Measurements from ENCODE around the gene ACVR2A.
A peak's percentile ranks its signal among the peaks of the same experiment; 100 is the strongest.

Gene ACVR2A

DNA sequence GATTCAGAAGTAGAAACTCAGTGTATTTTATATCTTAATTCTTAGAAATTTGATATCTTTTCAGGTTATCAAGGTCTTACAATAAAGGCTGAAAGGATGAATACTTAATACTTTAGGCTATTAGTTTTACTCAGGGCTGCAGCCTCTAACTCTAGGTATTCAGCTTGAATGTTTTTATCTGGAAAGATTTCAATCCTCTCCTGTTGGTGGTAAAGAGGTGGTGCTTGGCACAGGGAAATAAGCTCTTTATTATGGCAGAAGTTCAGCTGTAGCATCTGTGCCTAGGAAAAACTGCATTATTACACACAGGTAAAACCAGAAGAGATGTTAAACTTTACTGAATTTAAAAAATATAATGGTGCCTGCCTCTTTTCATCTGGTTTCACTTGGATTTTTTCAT, 11.1 kb downstream of the ACVR2A start:
- no peak for DNase-seq

DNA sequence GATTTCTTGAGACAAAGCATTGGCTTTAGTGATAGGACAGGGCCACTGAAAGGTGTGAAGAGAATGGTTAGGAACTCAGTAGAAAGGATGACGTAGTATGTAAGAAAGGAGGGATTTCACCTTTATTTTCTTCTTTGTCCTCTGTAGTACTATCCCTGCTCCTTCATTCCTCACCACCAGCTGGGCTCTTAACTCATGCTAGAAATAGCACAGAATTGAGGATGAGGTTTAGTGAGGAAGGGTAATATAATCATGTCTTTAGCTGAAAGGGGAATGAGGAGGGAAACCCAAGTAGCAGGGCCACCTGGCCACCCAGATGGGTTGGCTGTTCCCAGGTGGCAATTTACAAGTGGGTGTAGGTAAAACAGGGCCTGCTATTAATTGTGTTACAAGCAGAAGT, 15.2 kb downstream of the ACVR2A start:
- DNase-seq = no peak

DNA sequence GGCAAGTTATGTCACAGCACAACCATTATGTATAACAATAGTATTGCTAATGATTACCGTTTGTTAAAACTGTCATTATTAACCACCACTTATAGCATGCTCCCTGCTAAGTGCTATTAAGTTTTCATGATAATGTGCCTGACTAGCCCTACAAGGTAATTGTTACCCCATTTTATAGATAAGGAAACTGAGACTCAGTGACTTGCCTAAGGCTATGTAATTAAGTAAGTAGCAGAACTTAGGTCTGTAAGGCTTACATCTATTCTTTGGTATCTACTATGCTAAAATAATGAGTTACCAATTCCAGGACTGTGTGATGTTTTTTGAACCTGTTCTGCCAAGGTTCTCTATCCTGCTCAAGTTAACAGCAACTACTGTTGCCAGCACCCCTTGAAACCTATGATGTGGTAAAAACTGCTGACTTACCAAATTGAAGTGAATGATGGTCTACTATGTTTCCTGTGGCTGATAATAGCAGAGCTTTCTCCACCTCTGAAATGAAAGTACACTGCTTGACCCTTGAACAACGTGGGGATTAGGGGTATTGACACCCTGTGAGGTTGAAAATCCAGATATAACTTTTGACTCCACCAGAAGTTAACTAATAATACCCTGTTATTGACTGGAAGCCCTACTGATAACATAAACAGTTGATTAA, 18.2 kb downstream of the ACVR2A start:
- no peak for DNase-seq

DNA sequence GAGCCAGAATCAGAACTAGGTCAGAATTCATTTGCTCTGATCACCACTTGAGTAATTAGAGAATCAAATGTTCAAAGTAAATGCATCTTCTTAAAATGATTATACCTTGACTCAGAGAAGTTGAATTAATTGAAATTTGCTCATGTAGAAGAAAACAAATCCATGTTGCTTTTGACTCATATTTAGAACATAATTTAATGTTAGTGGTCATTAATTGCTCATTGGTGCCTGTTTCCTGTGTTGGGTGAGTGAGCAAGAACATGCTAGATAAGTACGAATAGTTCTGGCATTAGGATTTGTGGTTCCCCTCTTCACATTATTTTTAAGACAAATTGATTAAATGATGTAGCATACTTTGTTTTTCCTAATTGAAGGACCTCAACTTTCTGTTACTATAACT, 19.0 kb downstream of the ACVR2A start:
- no peak for DNase-seq

DNA sequence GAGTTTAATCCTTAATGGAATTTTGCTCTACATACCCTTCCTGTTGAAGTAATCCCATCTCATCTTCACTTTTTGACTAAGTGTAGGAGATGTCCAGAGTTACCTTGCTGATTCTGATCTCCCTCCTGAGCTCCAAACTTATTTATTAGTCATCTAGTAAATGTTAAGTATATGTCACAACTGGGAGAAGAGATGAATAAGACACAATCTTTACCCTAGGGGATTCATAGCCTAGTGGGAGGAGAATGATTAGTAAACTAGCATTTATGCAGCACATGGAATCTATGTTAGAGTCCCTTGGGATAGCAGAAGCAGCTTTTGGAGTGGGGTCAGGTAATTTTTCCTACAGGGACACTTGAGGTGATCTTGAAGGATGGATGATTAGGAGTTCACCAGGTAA, 20.7 kb downstream of the ACVR2A start:
- DNase-seq = no peak

DNA sequence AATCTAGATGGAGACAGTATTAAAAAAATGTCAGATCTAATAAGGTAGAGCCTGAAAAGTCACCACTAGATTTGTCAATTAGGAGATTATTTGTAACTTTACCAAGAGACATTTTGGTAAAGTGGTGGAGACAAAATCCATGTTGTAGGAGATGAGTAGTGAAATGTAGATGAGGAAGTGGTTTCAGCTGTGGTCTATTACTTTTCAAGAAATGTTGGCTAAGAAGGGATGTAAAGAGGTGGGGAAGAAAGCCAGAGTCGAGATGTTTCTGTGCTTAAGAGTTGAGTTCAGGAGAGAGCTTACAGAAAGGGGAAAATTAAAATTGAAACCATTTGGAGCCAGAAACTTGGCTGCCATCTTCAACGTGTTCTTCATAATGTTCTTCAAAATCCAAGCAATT, 22.2 kb downstream of the ACVR2A start:
- DNase-seq = no peak

DNA sequence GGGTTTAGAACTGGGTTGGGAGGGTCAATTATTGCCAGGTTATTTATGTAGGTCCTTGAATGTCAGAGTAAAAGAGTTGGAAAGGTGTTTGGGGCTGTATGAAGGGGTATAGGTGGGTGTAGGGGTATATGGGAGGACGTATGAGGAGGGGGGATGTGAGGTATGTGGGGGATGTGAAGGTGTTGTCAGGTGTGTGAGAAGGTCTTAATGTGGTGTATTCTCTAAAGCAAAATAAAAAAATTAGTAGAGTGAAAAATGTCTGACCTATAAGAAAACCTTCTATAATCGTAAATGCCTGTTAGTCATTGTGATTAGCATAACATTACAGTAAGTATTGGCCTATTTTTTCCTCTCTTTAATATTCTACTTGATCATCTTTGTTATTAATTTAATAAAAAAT, 25.1 kb downstream of the ACVR2A start:
- no peak for DNase-seq

DNA sequence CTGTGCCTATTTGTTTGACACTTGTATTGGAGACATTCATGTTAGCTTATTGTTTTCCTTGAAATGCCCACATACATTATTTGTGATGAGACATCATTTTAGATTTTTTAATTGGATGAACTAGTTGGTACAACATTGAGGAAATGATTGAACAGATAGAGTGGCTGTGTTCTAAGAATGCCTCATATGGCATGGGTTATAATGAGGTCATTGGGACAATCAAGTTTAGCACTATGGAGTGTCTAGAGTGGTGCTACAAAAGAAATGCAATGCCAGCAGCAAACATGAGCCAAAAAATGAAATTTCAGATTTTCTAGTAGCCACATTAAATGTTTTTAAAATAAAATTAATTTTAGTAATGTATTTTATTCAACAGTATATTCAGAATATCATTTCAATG, 28.1 kb downstream of the ACVR2A start:
- no peak for DNase-seq

DNA sequence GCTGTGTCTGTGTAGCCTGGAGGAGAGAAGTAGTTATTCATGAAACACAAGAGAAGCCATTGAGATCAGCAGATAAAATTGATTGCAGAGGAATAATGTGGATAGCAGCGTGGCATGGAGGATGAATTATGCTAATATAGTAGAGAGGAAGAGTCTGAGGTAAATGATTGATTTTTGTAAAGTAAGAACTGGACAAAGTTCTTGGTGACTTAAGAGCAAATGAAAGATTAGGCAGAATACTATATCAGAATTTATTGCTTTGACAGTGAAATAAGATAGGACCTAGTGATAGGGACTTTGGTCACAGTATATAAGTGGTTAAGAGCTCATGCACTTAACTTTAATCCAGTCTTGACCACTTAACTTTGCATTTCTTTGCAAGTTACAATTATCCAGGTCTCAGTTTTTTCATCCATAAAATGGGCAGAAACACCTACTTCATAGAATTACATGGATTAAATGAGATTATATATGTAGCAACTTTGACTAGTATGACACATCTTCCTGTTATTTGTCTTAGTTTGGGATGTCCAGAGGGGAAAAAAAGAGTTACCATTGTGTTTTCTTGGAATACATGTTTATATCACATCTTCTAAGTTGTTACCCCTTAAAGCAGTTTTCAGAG, 29.1 kb downstream of the ACVR2A start:
- no peak for DNase-seq

DNA sequence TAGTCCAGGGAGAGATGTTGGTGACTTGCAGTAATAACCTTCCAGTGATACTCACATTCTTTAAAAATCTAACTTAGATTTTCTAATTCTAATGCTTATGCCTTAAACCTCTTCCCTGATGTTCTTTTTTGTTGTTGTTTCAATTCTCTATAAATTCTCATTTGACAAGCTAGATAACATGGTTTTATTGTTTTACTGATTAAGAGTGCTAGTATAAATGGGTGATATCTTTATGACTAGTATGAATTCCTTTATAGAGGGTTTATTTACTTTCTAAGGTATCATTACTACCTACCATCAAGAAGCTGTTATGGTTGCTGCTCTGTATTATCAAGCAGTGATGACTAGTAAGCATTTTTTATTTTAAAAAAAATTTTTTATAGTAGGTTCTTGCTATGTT, 35.0 kb downstream of the ACVR2A start:
- no peak for DNase-seq

DNA sequence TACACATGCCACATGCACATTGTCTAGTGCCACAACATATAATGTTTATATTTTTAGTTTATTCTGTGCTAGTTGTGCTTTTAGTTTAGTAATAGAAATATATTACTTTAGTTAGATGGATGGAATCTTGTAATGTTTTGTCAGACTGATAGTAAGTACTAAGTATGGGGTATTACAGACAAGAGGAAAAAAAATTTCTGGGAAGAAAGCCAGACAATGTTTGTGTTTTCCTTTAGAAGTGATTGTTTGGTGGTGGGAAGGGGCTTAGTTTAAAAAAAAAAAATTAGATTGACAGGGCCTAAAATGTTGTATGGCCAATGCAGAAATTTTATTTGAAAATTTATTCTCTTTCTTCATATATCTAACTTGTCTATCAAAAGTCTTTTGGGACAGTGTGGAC, 37.8 kb downstream of the ACVR2A start:
- DNase-seq = no peak

DNA sequence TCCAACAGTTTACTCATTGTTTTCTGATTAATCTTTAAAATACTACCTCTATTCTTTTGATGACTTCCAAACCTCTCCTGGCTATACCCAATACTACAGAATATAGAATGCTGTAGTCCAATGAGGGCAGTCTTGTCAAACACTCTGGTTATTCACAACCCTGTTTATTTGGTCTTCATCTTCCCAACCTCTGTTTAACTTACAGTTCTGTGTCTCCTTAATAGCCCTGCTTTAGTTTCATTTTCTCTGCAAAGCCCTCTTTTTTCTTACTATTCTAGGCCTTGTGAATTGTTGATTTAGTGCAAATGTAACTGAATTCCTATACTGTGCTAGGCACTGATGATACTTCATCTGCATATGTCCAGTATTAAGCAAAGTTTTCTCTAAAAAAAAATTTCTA, 40.0 kb downstream of the ACVR2A start:
- no peak for DNase-seq

DNA sequence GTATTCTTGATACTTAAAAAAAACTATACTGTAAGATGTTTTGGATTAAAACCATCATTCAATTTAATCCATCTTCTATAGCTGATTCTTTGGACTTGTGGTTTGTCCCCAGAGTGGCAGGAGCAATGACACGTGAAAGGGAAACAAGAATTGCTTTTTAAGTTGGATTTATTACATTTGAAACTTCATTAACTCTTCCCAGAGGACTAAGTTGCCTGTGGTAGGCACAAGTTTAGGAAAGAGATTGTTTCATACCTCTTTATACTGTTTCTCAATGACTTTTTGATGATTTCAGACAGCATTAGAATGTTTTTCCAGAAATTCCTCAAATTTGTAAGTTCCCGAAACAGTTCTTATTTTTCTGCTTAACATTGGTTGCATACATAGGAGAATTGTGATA, 41.3 kb downstream of the ACVR2A start:
- DNase-seq = no peak

DNA sequence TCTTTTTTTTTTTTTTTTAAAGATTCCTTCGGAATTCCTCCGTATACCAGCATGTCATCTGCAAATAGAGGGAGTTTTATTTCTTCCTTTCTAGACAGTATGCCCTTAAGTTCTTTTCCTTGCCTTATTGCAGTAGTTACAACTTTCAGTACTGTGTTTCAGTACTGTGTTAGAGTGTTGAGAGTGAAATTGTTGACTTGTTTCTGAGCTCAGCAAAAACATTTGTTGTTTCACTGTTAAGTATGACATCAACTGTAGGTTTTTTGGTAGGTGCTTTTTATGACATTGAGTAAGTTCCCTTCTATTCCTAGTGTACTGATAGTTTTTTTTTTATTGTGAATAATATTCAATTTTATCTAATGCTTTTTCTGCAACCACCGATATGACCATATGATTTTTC, 43.9 kb downstream of the ACVR2A start:
- DNase-seq = no peak

DNA sequence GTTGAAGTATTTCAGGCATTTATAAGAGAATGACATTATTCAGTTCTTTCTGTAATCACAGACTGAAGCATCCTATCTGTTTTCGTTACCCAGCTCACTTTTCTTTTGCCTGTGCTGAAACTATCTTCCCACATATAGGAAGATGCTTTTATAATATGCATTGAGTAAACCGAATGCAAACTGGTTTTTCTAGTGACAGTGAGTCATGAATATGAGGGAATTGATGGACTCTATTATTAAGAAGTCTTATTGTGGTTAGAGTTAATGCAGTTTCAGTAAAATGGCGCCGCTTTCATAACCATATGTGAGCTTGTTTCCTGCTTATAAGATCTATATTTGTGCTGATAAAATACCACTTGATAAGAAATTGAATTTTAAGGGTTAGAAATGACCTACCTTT, 59.2 kb downstream of the ACVR2A start:
- no peak for DNase-seq

DNA sequence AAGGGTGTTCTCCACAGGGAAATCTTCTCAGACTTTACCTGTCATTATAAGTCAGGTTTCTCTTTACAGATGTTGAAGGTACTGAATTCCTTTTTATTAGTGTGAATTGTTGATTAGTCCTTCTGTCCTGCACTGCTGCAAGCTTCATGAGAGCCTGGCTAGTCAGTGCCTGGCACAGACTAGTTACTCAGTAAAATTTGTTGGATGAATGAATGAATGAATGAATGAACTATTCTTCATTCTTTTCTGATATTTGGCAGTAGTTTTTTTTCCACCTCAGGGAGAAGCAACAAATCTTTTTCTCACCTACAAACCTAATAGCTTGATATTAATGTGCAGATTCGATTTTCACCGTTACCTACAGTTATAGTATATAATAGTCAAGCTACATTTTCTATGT, 64.3 kb downstream of the ACVR2A start:
- no peak for DNase-seq

DNA sequence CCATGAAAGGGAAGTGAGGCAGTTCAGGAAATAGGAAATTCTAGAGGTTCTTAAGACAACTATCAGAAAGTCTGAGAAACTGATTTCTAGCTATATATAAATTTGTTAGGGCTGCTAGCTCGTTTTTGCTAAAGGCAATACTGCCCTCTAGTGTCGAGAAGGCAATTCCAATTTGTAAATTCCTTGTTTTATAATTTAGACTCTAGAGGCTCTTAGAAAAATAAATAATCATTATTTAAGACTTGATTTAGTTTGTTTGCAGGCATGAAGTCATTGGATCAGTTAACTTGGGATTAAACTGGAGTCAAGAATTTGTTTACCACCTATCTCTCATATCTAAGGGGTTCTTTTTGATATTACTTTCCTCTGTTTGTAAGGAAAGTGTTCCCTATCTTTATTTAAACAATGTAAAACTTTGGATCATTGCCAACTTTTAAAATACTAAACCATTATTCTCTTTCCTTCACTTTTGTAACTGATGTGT, 66.2 kb downstream of the ACVR2A start:
- peak; percentile 57 for DNase-seq

DNA sequence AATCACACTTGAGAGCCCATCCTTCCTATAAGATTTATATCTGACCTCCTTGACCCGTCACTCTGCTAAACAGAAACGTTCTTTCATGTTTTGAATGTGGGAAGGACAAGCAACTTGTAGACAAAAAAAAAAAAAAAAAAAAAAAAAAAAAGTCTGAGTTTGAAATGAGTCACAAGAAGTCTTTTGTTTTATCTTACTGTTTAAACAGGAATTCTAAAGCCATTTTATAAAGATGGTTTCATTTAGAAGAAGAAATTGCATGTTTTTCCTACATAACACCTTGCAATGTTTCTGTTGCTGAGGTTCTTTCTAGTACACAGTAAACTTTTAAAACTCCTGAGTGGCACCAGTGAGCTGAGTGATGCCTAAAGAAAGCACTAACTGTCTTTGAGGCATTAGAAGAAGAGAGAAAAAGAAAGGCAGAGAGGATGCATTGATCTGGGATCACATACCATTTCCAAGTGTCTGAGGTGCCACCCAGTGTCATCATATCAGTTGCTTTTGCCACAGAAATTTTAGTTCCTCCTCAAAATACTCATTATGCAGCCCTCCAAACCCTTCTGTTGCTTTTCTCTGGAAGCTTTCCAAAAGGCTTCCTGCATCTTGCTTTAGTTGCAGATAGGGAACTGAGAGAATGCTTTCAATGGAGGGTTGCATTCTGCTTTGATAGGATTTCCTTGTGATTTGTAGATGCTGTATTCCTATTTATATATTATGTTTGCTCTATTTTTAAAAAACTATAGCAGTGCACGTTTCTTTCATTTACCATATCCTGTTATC, 69.1 kb downstream of the ACVR2A start:
- no peak for DNase-seq

DNA sequence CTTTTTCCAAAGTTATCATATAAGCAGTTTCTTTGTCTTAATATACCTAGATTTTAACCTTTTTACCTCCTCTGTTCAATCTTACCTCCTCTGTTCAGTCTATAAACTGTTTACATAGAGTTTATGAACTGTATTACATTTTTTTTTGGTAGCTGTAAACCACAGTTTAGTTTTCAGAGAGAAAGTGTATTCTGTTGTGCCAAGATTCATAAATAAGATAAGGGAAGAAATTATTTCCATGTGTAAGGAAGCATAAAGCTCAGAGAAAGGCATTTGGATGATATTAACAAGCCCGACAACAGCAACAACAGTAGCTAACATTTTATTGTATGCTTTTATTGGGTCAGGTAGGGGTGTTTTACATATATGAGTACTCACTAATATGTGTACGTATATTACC, 71.2 kb downstream of the ACVR2A start:
- DNase-seq = no peak

DNA sequence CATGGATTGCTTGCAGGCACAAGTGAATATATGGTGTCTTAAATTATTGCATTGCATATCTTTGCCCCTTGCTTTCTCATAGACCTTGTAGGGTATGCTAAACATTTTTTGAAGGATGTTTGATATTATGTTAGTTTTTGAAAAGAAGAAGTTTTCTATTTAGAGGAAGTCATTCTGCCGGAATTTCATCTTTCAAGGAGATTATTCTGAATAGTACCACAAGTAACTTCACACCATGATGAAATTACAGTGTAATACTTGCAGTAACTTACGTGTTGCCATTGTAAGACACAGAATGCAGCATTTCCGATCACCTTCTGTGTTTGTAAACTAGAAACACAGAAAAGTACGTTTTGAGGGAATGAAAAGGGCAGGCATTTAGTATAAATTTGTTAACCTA, 71.9 kb downstream of the ACVR2A start:
- no peak for DNase-seq

DNA sequence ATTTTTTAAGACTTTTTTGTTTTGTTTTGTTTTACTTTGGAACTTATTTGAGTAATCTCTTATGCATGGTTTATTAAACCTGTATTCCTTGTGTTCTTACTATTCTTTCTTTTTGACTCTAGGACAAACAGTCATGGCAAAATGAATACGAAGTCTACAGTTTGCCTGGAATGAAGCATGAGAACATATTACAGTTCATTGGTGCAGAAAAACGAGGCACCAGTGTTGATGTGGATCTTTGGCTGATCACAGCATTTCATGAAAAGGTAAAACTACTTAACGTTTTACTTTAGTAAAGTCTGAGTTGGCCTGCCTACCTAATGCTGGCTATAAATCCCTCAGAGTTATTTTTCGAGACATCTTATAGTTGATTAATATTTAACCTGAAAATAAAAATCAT, 72.3 kb downstream of the ACVR2A start:
- no peak for DNase-seq

DNA sequence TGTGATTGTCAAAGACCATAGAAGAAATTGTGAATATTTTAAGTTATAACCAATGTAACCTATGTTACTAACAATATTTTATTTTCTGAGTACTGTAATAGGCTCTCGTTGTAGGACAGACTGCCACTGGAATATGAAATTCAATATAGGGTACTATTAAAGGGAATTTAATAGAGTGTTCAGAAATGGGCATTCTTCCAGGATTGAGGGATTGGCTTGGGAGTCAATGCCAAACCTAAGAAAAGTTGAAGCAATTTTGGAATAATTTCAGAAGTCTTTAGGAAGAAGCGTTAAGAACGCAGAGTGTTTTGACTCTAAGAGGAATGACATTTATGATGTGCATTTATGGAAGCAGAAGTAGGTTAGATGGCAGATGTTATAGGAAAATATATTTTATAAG, 79.0 kb downstream of the ACVR2A start:
- no peak for DNase-seq

DNA sequence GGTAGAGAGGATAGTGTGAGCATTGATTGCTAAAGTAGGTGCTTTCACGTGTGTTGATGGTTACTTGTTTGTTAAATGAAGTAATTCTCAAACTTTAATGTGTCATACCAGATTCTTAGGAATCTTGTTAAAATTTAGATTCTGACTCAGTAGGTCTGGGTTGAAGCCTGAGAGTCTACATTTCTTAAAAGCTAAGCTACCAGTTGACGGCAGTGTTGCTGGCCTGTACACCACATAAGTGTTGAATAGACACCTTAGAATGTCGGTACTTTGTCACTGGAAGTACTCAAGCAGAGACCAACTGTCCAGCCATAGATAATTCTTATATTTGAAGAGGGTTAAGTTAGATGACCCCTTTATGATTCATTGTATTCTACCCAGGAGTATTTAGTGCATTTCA, 79.8 kb downstream of the ACVR2A start:
- no peak for DNase-seq

DNA sequence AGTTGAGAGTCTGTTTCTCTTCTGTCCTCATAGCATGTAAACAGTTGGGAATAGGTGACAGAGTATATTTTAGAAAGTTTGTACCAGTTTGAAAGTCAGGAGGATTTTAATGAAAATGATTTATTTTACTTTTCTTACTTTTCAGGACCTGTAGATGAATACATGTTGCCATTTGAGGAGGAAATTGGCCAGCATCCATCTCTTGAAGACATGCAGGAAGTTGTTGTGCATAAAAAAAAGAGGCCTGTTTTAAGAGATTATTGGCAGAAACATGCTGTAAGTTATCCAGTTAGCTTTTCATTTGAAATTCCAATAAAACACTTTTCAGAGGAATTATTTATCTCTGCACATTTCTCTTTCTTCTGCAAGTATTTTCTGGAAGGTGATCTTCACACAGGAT, 81.1 kb downstream of the ACVR2A start:
- no peak for DNase-seq

Measured in NCI-H1092 treated with DMSO at 0.1 percent for 48 hours (cell line).